Gastroesophageal sphincter (tissue), 4 donors: Measurements from ENCODE around the gene STAU1. TPM values are rescaled to one million over a fixed set of nuclear protein-coding genes. Genes with fewer than 3 reads are reported as not detected.

Experiments
- ATAC-seq: fragments of 150-250 bp; one replicate; pipeline ENCODE4 v1.9.1; 2016; ENCODE audit warnings: mild to moderate bottlenecking, moderate library complexity
- H3K27ac ChIP-seq, 4 donors: fragments of 200-600 bp; sonication (generic) in 3 of 4; 1 replicate in 3 of 4; 2 replicates in 1 of 4; pipeline ENCODE4 v1.5.1; 2016 to 2019
- H3K27me3 ChIP-seq: fragments of 200-600 bp; sonication (generic); one replicate; pipeline ENCODE4 v1.5.1; 2019
- H3K36me3 ChIP-seq, 2 donors: fragments of 200-600 bp; sonication (generic); one replicate each; pipeline ENCODE4 v1.5.1; 2019; ENCODE audit warnings: control low read depth in 1 of 2
- H3K4me1 ChIP-seq, 3 donors: fragments of 200-600 bp; sonication (generic); 1 replicate in 2 of 3; 2 replicates in 1 of 3; pipeline ENCODE4 v1.5.1; 2016 to 2019; ENCODE audit warnings: control low read depth in 2 of 3
- H3K4me3 ChIP-seq, 2 donors: fragments of 200-600 bp; sonication (generic); one replicate each; pipeline ENCODE4 v1.5.1; 2019; ENCODE audit warnings: mild to moderate bottlenecking in 1 of 2, moderate library complexity in 1 of 2
- H3K9me3 ChIP-seq, 3 donors: fragments of 200-600 bp; sonication (generic); one replicate each; pipeline ENCODE4 v1.5.1; 2017 to 2019; ENCODE audit warnings: control low read depth in 2 of 3
- EP300 ChIP-seq: sonication (generic); formaldehyde crosslinking; IDR thresholded peaks from one replicate; pipeline ENCODE4 v1.6.1; 2017; ENCODE audit warnings: antibody characterized with exemption, mild to moderate bottlenecking
- POLR2A ChIP-seq, 2 donors: fragments of 450-650 bp; IDR thresholded peaks; one replicate each; pipeline ENCODE4 v1.6.1; 2017; ENCODE audit warnings: antibody characterized with exemption in 2 of 2, mild to moderate bottlenecking in 2 of 2, moderate library complexity in 1 of 2
- POLR2AphosphoS5 ChIP-seq: sonication (generic); formaldehyde crosslinking; IDR thresholded peaks from one replicate; pipeline ENCODE4 v1.6.1; 2017; ENCODE audit warnings: antibody characterized with exemption
- WGBS, 2 donors: methylation state at CpG; one replicate each; pipeline ENCODE4 v1.1.5; 2018; ENCODE audit warnings: low coverage in 1 of 2; 5-methylcytosine and 5-hydroxymethylcytosine counted together
- total RNA-seq, 4 donors: library from RNA; depleted of rRNA; stranded (reverse); fragments of >200 nt; gene quantifications; one replicate each; pipeline ENCODE4 v1.1.0, GENCODE V29; 2016
- TF ChIP-seq, protein P1 (sequence below), 4 experiments: fragments of 200-600 bp in 2 of 4; fragments of 450-650 bp in 2 of 4; sonication (generic) in 1 of 4; IDR thresholded peaks; one replicate each; pipeline ENCODE4 v1.5.1; 2017 to 2019; ENCODE audit warnings: antibody characterized with exemption in 4 of 4, mild to moderate bottlenecking in 2 of 4, moderate library complexity in 2 of 4

STAU1 gene, protein sequence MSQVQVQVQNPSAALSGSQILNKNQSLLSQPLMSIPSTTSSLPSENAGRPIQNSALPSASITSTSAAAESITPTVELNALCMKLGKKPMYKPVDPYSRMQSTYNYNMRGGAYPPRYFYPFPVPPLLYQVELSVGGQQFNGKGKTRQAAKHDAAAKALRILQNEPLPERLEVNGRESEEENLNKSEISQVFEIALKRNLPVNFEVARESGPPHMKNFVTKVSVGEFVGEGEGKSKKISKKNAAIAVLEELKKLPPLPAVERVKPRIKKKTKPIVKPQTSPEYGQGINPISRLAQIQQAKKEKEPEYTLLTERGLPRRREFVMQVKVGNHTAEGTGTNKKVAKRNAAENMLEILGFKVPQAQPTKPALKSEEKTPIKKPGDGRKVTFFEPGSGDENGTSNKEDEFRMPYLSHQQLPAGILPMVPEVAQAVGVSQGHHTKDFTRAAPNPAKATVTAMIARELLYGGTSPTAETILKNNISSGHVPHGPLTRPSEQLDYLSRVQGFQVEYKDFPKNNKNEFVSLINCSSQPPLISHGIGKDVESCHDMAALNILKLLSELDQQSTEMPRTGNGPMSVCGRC
- total RNA-seq = 100 to 1,000 TPM in 3 of 4 donors, 10 to 100 TPM in 1; 86.3 to 134 (median 104) TPM

DNA sequence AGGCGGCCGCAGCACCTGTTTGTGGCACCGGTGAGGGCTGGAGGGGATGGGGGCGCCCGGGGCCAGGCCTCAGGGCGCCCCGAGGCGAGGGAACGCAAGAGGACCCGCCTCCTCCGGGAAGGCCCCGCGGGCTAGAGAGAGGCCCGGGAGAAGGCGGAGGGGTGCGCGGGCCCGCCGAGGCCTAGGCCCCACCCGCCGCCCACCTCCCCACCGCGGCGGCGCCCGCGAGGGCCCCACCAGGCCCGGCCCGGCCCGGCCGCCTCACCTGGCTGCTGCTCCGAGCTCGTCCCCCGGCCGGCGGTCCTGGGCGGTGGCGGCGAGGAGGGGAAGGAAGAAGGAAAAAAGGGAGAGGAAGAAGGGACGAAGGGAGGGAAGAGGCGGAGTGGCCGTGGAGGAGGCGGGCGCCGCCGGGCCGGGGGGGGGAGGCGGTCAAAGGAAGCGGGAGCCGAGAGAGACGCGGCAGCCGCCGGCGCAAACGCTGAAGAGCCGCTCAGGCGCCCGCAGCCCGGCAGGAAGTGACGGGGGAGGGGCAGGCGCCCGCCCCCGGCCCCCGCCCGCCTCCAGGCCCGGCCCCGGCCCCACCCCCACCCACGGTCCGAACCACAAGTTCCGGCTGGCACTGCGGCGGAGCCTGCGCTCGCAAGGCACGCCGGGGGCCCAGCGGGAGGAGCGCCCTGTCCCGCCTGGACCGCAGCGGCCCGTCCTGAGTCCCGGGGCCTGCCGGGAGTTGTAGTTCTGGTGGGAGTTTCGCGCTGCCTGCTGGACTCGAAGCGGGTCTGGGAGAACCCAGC is at the start of gene STAU1:
Gene STAU1 (minus strand): TSS at position 484 of the 791 bp plus-strand sequence. CDS start 22,133 bp downstream, outside the sequence.
- WGBS, 2 donors = 0 to 1% methylated on average over 11 to 31 of the region's 89 CpGs
- H3K4me3 ChIP-seq = peak within 1 kb of the TSS; percentile 75 to 86
- no peaks in the 10 kb centered on the region for H3K36me3 ChIP-seq
- H3K27me3 ChIP-seq = no peaks in the 10 kb centered on the region
- TF ChIP-seq, protein P1, sequence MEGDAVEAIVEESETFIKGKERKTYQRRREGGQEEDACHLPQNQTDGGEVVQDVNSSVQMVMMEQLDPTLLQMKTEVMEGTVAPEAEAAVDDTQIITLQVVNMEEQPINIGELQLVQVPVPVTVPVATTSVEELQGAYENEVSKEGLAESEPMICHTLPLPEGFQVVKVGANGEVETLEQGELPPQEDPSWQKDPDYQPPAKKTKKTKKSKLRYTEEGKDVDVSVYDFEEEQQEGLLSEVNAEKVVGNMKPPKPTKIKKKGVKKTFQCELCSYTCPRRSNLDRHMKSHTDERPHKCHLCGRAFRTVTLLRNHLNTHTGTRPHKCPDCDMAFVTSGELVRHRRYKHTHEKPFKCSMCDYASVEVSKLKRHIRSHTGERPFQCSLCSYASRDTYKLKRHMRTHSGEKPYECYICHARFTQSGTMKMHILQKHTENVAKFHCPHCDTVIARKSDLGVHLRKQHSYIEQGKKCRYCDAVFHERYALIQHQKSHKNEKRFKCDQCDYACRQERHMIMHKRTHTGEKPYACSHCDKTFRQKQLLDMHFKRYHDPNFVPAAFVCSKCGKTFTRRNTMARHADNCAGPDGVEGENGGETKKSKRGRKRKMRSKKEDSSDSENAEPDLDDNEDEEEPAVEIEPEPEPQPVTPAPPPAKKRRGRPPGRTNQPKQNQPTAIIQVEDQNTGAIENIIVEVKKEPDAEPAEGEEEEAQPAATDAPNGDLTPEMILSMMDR (IDR thresholded peaks at IDR 0.05) = no peak
- TF ChIP-seq EP300 (no peak), POLR2A (IDR thresholded peaks at IDR 0.05) (peak; percentile 63 to 78), POLR2AphosphoS5 (peak; percentile 82)
- peak; percentile 100 for ATAC-seq
- H3K9me3 ChIP-seq = no peaks in the 10 kb centered on the region
- H3K4me1 ChIP-seq = peaks cover 0 to 46% (median 8%) of the 10 kb centered on the region in 3 donors
- H3K27ac ChIP-seq = peak within 1 kb of the TSS; percentile 78 to 98 (median 94)

DNA sequence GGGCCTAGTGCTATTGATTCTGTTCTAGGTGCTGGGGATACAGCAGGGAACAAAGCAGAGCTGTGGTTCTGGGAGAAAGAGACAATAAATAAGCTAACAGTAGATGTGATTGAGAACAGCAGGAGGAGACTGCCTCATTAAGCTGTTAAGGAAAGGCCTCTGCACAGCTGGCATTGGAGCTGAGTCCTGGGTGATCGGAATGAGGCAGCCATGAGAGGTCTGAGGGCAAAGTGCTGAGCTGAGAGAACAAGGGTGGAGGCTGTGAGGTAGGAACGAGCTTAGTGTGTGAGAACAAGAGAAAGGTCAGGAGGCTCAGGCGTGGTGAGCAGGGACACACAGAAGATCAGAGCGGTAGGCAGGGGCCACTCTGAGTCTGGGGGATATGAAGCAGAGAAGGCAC is 49.4 kb upstream of the STAU1 start:
- ATAC-seq = no peak
- TF ChIP-seq POLR2A (IDR thresholded peaks at IDR 0.05) (no peak), POLR2AphosphoS5 (no peak), EP300 (no peak)
- TF ChIP-seq, protein P1 (IDR thresholded peaks at IDR 0.05) = no peak
- Histone ChIP-seq H3K4me3 (no peak overlapping the region), H3K27me3 (no peaks in the 10 kb centered on the region), H3K9me3 (no peaks in the 10 kb centered on the region), H3K4me1 (no peaks in the 10 kb centered on the region), H3K36me3 (peaks cover 0 to 100% of the 10 kb centered on the region in 2 donors), H3K27ac (no peak overlapping the region)
- WGBS, 2 donors = 91 to 95% methylated on average over 4 of the region's 4 CpGs

DNA sequence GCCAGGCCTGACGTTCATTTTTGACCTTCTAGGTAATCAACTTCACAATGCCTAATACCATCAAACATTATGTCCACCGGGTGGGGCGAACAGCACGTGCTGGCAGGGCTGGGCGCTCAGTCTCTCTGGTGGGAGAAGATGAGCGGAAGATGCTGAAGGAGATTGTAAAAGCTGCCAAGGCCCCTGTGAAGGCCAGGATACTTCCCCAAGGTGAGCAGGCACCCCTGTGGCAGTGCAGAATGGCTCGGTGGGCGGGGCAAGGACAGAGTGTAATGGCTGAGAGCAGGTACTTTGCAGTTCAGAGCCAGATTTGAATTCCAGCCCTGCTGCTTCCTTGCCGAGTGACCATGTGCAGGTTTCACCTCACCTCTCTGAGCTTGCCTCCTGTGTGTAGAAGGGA is 48.2 kb upstream of the STAU1 start:
- no peaks in the 10 kb centered on the region for H3K9me3 ChIP-seq
- WGBS, 2 donors = 76% methylated on average over 7 of the region's 9 CpGs; no CpG with 5 or more reads in 1 of the 2 donors

DNA sequence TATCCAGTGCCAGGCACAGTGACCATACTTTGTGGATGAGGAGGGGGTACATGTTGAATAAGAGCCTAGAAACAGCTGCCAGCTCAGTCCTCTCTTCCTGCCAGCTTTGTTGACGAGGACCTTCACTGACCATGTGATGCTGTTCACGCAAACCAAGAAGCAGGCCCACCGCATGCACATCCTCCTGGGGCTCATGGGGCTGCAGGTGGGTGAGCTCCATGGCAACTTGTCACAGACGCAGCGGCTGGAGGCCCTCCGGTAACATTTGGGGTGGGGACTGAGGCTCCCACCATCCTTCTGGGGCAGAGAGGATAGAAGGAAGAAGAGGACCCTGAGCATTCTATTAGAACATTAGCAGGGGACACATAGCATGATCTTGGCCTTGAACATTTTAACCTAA is 46.7 kb upstream of the STAU1 start:
- peaks cover 0 to 99% of the 10 kb centered on the region in 2 donors for H3K36me3 ChIP-seq
- TF ChIP-seq POLR2A (IDR thresholded peaks at IDR 0.05) (no peak), POLR2AphosphoS5 (no peak), EP300 (no peak)
- TF ChIP-seq, protein P1 (IDR thresholded peaks at IDR 0.05) = no peak
- no peaks in the 10 kb centered on the region for H3K27me3 ChIP-seq
- ATAC-seq = no peak
- H3K4me3 ChIP-seq = no peak overlapping the region
- H3K27ac ChIP-seq = no peak overlapping the region
- H3K9me3 ChIP-seq = no peaks in the 10 kb centered on the region
- H3K4me1 ChIP-seq = no peaks in the 10 kb centered on the region
- 92% methylated on average over 3 of the region's 6 CpGs; no CpG with 5 or more reads in 1 of the 2 donors for WGBS, 2 donors

More for the DNA sequence above, 48.2 kb upstream of the STAU1 start:
- Histone ChIP-seq H3K4me1 (no peaks in the 10 kb centered on the region), H3K27me3 (no peaks in the 10 kb centered on the region), H3K36me3 (peaks cover 0 to 99% of the 10 kb centered on the region in 2 donors), H3K27ac (no peak overlapping the region), H3K4me3 (no peak overlapping the region)
- no peak for ATAC-seq
- TF ChIP-seq POLR2A (IDR thresholded peaks at IDR 0.05) (no peak), POLR2AphosphoS5 (no peak), EP300 (no peak)
- TF ChIP-seq, protein P1 (IDR thresholded peaks at IDR 0.05) = no peak
